Cardiac fibroblast (primary cell): ENCODE results near the gene RALA.

Source experiments
- DNase-seq, 2 donors: peaks; one replicate each; pipeline versions ENCODE4 v3.0.0 to v3.0.0-alpha.2; 2010; ENCODE audit warnings: low read depth in 2 of 2
- H3K4me3 ChIP-seq, 2 donors: replicated peaks in 1 of 2; 1 replicate in 1 of 2; 2 replicates in 1 of 2; pipeline ENCODE4 v1.5.1; 2011; ENCODE audit warnings: low read depth in 2 of 2, low read length in 2 of 2, mild to moderate bottlenecking in 2 of 2, moderate library complexity in 1 of 2
- TF ChIP-seq, protein P1 (sequence below): IDR thresholded peaks from one replicate; pipeline ENCODE4 v1.5.1; 2011; ENCODE audit warnings: low read depth, mild to moderate bottlenecking, low read length, inconsistent platforms

Gene RALA

DNA sequence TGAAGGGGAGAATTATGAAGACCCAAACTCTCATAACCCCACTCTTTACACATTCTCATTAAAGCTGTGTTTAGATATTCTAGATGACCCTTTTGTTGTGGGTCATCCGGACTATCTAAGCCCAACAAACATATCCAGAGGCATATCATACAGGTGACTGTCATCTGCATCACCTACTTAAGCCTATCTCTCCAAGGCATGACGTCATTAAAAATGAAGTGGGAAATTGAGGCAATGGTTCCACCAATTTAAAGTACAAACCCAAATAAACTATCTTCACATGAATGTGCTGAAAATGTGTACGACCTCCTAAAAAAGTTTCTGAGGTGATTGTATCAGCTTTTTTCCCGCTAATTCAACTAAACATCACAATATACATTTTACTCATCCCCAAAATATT is 4.5 kb upstream of the RALA start:
- DNase-seq: no peak
- TF ChIP-seq, protein P1, sequence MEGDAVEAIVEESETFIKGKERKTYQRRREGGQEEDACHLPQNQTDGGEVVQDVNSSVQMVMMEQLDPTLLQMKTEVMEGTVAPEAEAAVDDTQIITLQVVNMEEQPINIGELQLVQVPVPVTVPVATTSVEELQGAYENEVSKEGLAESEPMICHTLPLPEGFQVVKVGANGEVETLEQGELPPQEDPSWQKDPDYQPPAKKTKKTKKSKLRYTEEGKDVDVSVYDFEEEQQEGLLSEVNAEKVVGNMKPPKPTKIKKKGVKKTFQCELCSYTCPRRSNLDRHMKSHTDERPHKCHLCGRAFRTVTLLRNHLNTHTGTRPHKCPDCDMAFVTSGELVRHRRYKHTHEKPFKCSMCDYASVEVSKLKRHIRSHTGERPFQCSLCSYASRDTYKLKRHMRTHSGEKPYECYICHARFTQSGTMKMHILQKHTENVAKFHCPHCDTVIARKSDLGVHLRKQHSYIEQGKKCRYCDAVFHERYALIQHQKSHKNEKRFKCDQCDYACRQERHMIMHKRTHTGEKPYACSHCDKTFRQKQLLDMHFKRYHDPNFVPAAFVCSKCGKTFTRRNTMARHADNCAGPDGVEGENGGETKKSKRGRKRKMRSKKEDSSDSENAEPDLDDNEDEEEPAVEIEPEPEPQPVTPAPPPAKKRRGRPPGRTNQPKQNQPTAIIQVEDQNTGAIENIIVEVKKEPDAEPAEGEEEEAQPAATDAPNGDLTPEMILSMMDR: no peak
- H3K4me3 ChIP-seq: no peak overlapping the region

- peak in 1 of 2 donors; percentile 22 for DNase-seq
- no peak overlapping the region for H3K4me3 ChIP-seq
- TF ChIP-seq, protein P1: no peak
Measured at GRCh38 chr7:39620486-39620885, 2.9 kb upstream of the RALA start.

DNA sequence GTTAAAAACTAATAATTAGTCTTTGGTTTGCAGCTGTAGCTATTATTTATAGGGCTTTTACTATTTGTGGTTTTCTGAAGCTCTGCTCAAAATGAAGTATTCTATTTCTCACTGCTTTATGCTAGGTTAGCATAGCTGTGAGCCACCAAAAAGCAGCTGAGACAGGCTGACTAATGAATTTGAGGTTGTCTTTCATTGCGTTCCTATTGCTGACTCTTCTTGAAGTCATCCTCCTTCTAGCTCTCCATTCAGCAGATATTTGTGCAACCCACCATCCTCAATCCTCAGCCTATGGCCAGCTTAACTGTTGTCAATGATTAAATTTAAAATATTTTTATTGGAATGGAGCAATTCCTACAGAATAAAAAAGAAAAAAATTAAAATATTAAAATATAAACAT is 2.1 kb upstream of the RALA start:
- TF ChIP-seq, protein P1: no peak
- DNase-seq: peak; percentile 38 to 95
- H3K4me3 ChIP-seq: no peak overlapping the region

DNA sequence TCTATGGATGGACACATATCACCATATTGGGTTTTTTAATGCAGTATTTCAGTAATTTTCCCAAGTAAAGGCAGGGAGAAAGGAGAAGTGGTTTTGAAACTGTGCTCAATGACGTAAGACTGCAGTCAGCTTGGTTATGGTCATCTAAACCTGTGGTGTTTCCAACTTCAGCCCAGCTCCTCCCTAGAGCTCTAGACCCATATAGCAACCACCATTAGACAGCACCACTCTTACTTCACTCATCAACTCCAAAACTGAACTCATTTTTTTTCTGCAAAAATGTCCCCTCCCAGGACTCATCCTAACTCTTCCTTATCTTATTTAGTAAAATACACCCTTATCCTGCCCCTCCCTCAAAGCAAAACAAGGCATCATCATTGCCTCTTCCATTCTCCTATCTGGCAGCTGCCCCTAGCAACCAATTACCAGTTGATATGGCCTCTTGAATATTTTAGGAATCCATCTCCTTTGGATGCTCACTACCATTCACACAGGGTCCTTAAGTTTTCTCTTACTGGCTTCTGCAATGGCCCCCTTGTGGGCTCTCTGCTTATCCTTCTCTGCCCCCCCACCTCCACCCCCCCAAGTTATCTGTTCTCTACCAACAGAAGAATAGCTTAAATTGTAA is 1.5 kb upstream of the RALA start:
- H3K4me3 ChIP-seq: peak overlapping the region in 1 of 2 donors; percentile 77
- peak in 1 of 2 donors; percentile 80 for DNase-seq
- TF ChIP-seq, protein P1: no peak

- peak overlapping the region; percentile 77 to 82 for H3K4me3 ChIP-seq
- TF ChIP-seq, protein P1: no peak
- DNase-seq: no peak
Measured at GRCh38 chr7:39622609-39623008, 763 bp upstream of the RALA start.

DNA sequence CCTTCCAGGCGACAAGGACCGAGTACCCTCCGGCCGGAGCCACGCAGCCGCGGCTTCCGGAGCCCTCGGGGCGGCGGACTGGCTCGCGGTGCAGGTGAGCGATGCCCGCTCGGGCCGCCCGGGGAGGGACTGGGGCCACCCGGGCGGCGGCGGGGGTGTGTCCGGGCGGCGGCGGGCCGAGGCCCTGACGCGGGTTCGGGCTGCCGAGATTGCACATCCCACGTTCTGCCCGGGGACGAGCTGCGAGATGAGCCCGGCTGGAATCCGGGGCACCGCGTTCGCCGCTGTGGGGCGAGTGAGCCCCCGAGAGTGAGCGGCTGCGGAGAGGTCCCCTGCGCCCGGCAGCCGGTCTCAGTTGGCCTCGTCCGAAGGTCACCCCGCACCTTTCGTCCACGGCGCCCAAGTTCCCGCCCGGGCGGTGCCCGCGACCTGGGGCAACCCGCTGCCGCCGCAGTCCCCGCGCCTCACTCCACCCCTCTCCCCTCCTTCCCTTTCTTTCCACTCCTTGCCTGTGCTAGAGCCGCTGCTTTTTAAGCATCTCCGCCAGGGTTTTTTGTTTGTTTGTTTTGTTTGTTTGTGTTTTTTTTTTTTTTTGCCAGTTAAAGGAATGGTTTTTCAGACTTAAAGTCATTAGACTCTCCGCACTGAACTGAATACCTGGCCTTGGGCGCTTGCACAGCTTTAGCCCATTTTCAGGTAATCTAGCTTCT is 515 bp downstream of the RALA start:
- TF ChIP-seq, protein P1: no peak
- peak overlapping the region; percentile 77 to 82 for H3K4me3 ChIP-seq
- DNase-seq: peak in 1 of 2 donors; percentile 30
